OCI-LY7 (cell line): Measurements from ENCODE around the gene C8B. TPM values are rescaled to one million over a fixed set of nuclear protein-coding genes. Genes with fewer than 3 reads are reported as not detected.

Source experiments
- BruUV-seq: library from RNA; stranded (reverse); fragments of 400-500 nt; replicated peaks from 2 replicates; lab custom pipeline; 2021; lab: Mats Ljungman, UMichigan
- CTCF ChIA-PET: fragments of 300-600 bp; sonication (Branson Sonifier 250); formaldehyde crosslinking; loops from one replicate; lab custom pipeline; 2022; ENCODE audit warnings: antibody characterized with exemption; ENCODE audit not compliant: unreplicated experiment; lab: Charles Lee
- POLR2A ChIA-PET: fragments of 300-600 bp; sonication (Branson Sonifier 250); formaldehyde crosslinking; loops from one replicate; lab custom pipeline; 2022; ENCODE audit warnings: antibody characterized with exemption; lab: Charles Lee
- DNase-seq: peaks from one replicate; pipeline ENCODE4 v3.0.0-alpha.2; 2015; ENCODE audit warnings: low spot score
- H2AFZ ChIP-seq: fragments of 200-600 bp; sonication (generic), shearing (Covaris generic); 2 replicates; pipeline ENCODE4 v1.6.1; 2014; ENCODE audit warnings: mild to moderate bottlenecking, antibody characterized with exemption, low read length, moderate library complexity
- H3K27ac ChIP-seq: fragments of 200-600 bp; sonication (generic); 2 replicates; pipeline ENCODE4 v1.5.1; 2014; ENCODE audit warnings: mixed run types, low read depth, mild to moderate bottlenecking, moderate library complexity, low read length, inconsistent platforms; ENCODE audit not compliant: poor library complexity, severe bottlenecking
- H3K36me3 ChIP-seq: fragments of 200-600 bp; sonication (generic); 2 replicates; pipeline ENCODE4 v1.6.1; 2014; ENCODE audit warnings: mild to moderate bottlenecking, antibody characterized with exemption, low read length, moderate library complexity, mixed read lengths; ENCODE audit not compliant: insufficient read depth
- H3K4me1 ChIP-seq: fragments of 200-600 bp; sonication (generic); 2 replicates; pipeline ENCODE4 v1.5.1; 2014; ENCODE audit warnings: mild to moderate bottlenecking, low read length; ENCODE audit not compliant: insufficient read depth, poor library complexity, severe bottlenecking
- H3K4me2 ChIP-seq: fragments of 200-600 bp; sonication (generic); 2 replicates; pipeline ENCODE4 v1.6.1; 2014; ENCODE audit warnings: mild to moderate bottlenecking, low read length
- H3K4me3 ChIP-seq: fragments of 200-600 bp; sonication (generic); 2 replicates; pipeline ENCODE4 v1.5.1; 2014; ENCODE audit warnings: mild to moderate bottlenecking, low read depth, low read length; ENCODE audit not compliant: poor library complexity, severe bottlenecking
- H3K79me2 ChIP-seq: fragments of 200-600 bp; sonication (generic); 2 replicates; pipeline ENCODE4 v1.6.1; 2016; ENCODE audit warnings: low read depth, mild to moderate bottlenecking, low read length, moderate library complexity, mixed read lengths; ENCODE audit not compliant: insufficient read depth
- H3K9me2 ChIP-seq: fragments of 200-600 bp; sonication (generic); 2 replicates; pipeline ENCODE4 v1.6.1; 2016; ENCODE audit warnings: mild to moderate bottlenecking, low read length, mixed read lengths; ENCODE audit not compliant: insufficient read depth
- H3K9me3 ChIP-seq: fragments of 200-600 bp; sonication (generic); 2 replicates; pipeline ENCODE4 v1.6.1; 2014; ENCODE audit warnings: mild to moderate bottlenecking, mixed run types, low read length, mixed read lengths
- H4K20me1 ChIP-seq: fragments of 200-600 bp; sonication (generic); 2 replicates; pipeline ENCODE4 v1.6.1; 2014; ENCODE audit warnings: mild to moderate bottlenecking, antibody characterized with exemption, low read length, moderate library complexity, mixed read lengths; ENCODE audit not compliant: insufficient read depth
- EZH2phosphoT487 ChIP-seq: fragments of 200-600 bp; sonication (generic); IDR thresholded peaks from 2 replicates; pipeline ENCODE4 v1.6.1; 2018; ENCODE audit warnings: low read depth, borderline replicate concordance, mild to moderate bottlenecking, mixed run types, antibody characterized with exemption, low read length, moderate library complexity, mixed read lengths
- intact Hi-C: fragments of 100-400 bp; cut with micrococcal nuclease; formaldehyde crosslinking; loops from one replicate; pipeline ENCODE4 v1.10.0; 2022; ENCODE audit not compliant: unreplicated experiment
- total RNA-seq, 2 experiments: library from RNA; depleted of rRNA in 1 of 2; stranded (reverse); fragments of >200 nt in 1 of 2; shearing (Covaris generic) in 1 of 2; gene quantifications; 2 replicates each; pipeline ENCODE4 v1.2.3, GENCODE V29; 2014 to 2022
- TF ChIP-seq, protein P1 (sequence below): fragments of 200-600 bp; sonication (generic); conservative IDR thresholded peaks from 2 replicates; pipeline ENCODE4 v1.5.1; 2014; ENCODE audit warnings: mild to moderate bottlenecking, antibody characterized with exemption, low read length, moderate library complexity, mixed read lengths

C8B gene
- total RNA-seq, 2 experiments from 2014 or later: not detected

DNA sequence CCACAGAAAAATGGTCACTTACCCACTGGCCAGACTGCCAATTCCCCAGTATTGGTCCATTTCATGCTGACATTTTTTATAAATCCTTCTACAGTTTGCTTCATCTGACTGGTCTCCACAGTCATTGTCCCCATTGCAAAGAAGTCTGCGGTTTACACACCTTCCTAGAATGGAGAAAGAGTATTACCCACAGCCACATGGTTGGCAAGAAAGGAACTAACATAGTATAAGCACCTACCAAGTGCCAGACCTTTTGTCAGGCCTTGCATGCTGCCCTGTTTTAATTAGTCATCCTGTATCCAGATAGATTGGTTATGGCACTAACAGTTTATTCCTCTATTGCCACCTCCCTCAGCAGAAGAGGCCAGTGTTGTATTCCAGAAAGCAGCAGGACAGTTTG is 11.2 kb downstream of the C8B start:
- no TSS peak for BruUV-seq
- Histone ChIP-seq H3K36me3 (no peaks in the 10 kb centered on the region), H3K4me2 (no peak overlapping the region), H3K9me3 (no peaks in the 10 kb centered on the region), H4K20me1 (no peaks in the 10 kb centered on the region), H2AFZ (no peak overlapping the region), H3K4me1 (no peaks in the 10 kb centered on the region), H3K27ac (no peak overlapping the region), H3K4me3 (no peak overlapping the region), H3K79me2 (no peaks in the 10 kb centered on the region), H3K9me2 (no peaks in the 10 kb centered on the region)
- POLR2A ChIA-PET: no interaction called here
- CTCF ChIA-PET: no interaction called here
- DNase-seq: no peak
- TF ChIP-seq, protein P1, sequence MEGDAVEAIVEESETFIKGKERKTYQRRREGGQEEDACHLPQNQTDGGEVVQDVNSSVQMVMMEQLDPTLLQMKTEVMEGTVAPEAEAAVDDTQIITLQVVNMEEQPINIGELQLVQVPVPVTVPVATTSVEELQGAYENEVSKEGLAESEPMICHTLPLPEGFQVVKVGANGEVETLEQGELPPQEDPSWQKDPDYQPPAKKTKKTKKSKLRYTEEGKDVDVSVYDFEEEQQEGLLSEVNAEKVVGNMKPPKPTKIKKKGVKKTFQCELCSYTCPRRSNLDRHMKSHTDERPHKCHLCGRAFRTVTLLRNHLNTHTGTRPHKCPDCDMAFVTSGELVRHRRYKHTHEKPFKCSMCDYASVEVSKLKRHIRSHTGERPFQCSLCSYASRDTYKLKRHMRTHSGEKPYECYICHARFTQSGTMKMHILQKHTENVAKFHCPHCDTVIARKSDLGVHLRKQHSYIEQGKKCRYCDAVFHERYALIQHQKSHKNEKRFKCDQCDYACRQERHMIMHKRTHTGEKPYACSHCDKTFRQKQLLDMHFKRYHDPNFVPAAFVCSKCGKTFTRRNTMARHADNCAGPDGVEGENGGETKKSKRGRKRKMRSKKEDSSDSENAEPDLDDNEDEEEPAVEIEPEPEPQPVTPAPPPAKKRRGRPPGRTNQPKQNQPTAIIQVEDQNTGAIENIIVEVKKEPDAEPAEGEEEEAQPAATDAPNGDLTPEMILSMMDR: no peak
- TF ChIP-seq EZH2phosphoT487: no peak
- intact Hi-C loops: no loop called here

DNA sequence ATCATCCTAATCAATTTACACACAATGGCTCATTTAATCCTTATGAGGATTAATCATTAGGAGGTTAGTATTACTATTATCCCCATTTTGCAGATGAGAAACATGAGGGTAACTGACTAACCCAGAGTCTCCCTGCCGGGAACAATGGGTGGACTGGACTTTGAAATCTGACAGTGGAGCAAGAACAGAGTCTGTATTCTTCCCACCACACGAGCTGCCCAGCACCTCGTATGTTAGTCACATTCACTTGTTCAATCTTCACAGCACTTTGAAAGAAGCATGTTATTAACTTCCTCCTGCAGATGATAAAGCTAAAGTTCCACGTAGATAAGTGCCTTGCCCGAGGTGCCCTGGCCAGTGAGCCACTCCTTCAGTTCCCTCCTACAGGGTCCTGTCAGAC is 12.4 kb downstream of the C8B start:
- H4K20me1 ChIP-seq: no peaks in the 10 kb centered on the region
- no peaks in the 10 kb centered on the region for H3K4me1 ChIP-seq
- BruUV-seq: no TSS peak
- no peaks in the 10 kb centered on the region for H3K9me2 ChIP-seq
- no peaks in the 10 kb centered on the region for H3K79me2 ChIP-seq
- H2AFZ ChIP-seq: no peak overlapping the region
- H3K36me3 ChIP-seq: no peaks in the 10 kb centered on the region
- DNase-seq: no peak
- no peak overlapping the region for H3K27ac ChIP-seq
- TF ChIP-seq, protein P1: no peak
- no peak for TF ChIP-seq EZH2phosphoT487
- H3K4me3 ChIP-seq: no peak overlapping the region
- POLR2A ChIA-PET: no interaction called here
- intact Hi-C loops: no loop called here
- H3K4me2 ChIP-seq: no peak overlapping the region
- no peaks in the 10 kb centered on the region for H3K9me3 ChIP-seq
- CTCF ChIA-PET: no interaction called here

DNA sequence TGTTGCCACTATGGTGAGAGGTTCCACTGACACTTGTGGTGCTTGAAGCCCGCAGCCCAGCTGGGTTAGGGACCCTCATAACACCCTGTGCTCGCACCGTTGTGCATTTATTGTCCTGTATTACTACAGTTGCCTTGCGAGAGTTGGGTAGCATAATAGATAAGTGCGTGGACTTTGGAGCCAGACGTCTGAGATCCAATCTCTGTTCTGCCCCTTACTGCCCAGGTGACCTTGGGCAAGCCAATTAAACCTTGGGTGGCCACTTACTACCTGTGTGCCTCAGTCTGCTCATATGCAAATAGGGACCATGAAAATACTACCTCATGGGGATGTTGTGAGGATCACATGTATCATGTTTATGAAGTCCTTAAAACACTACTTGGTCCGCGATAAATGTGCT is 13.3 kb downstream of the C8B start:
- no peak overlapping the region for H2AFZ ChIP-seq
- no peak overlapping the region for H3K4me2 ChIP-seq
- CTCF ChIA-PET: no interaction called here
- no peaks in the 10 kb centered on the region for H3K4me1 ChIP-seq
- intact Hi-C loops: no loop called here
- H3K27ac ChIP-seq: no peak overlapping the region
- no peak for DNase-seq
- TF ChIP-seq EZH2phosphoT487: no peak
- TF ChIP-seq, protein P1: no peak
- no peaks in the 10 kb centered on the region for H3K79me2 ChIP-seq
- POLR2A ChIA-PET: no interaction called here
- BruUV-seq: no TSS peak
- no peak overlapping the region for H3K4me3 ChIP-seq
- no peaks in the 10 kb centered on the region for H3K9me3 ChIP-seq
- H4K20me1 ChIP-seq: no peaks in the 10 kb centered on the region
- H3K36me3 ChIP-seq: no peaks in the 10 kb centered on the region
- H3K9me2 ChIP-seq: no peaks in the 10 kb centered on the region
